NB4 (cell line): Measurements from ENCODE around the gene MICAL2.

Experiments
- DNase-seq: peaks from one replicate; pipeline ENCODE4 v3.0.0; 2010; ENCODE audit warnings: low read depth
- H3K4me3 ChIP-seq: one replicate; pipeline ENCODE4 v1.5.1; 2011; ENCODE audit warnings: mild to moderate bottlenecking, low read depth, low read length, moderate library complexity
- CTCF ChIP-seq: IDR thresholded peaks from one replicate; pipeline ENCODE4 v1.5.1; 2012; ENCODE audit warnings: low read depth, low read length
- MAX ChIP-seq: IDR thresholded peaks from 2 replicates; pipeline ENCODE4 v1.6.1; 2011; ENCODE audit warnings: low read depth, low read length
- MYC ChIP-seq: IDR thresholded peaks from 2 replicates; pipeline ENCODE4 v1.6.1; 2011; ENCODE audit warnings: low read depth, low read length
- POLR2A ChIP-seq: IDR thresholded peaks from 2 replicates; pipeline ENCODE4 v1.6.1; 2011; ENCODE audit warnings: mild to moderate bottlenecking; ENCODE audit not compliant: insufficient read length; ENCODE audit errors: extremely low read depth

The MICAL2 gene

GRCh38 chr11:12106101-12106500, 4.3 kb upstream of the MICAL2 start:
- DNase-seq: no peak
- TF ChIP-seq MAX: no peak
- TF ChIP-seq POLR2A: no peak
- TF ChIP-seq MYC: no peak
- TF ChIP-seq CTCF: no peak
- H3K4me3 ChIP-seq: no peak overlapping the region

- TF ChIP-seq POLR2A (no peak), MYC (no peak)
- DNase-seq: no peak
- no peak overlapping the region for H3K4me3 ChIP-seq
These were observed 3.9 kb upstream of the MICAL2 start for GRCh38 chr11:12106501-12106900.

- no peak overlapping the region for H3K4me3 ChIP-seq
- TF ChIP-seq POLR2A (no peak), MAX (no peak), MYC (no peak), CTCF (no peak)
- DNase-seq: no peak
These were observed 1.4 kb upstream of the MICAL2 start for GRCh38 chr11:12108875-12109453.

GRCh38 chr11:12109591-12110196, 696 bp upstream of the MICAL2 start:
- TF ChIP-seq MAX (no peak), POLR2A (no peak), MYC (no peak), CTCF (no peak)

GRCh38 chr11:12110714-12111548, 541 bp downstream of the MICAL2 start:
- H3K4me3 ChIP-seq: peak overlapping the region; percentile 54
- peak; percentile 55 for DNase-seq
- TF ChIP-seq MAX (no peak), CTCF (no peak), MYC (no peak), POLR2A (no peak)

More at GRCh38 chr11:12109591-12110196, 696 bp upstream of the MICAL2 start:
- H3K4me3 ChIP-seq: peak overlapping the region; percentile 44
- DNase-seq: no peak
